Fibroblast of lung (primary cell): Measurements from ENCODE around the gene OIP5. TPM values are rescaled to one million over a fixed set of nuclear protein-coding genes. Genes with fewer than 3 reads are reported as not detected.
A peak's percentile ranks its signal among the peaks of the same experiment; 100 is the strongest.

Experiments used
- DNase-seq, 2 donors: peaks; one replicate each; pipeline versions ENCODE4 v3.0.0 to v3.0.0-alpha.2; 2010; ENCODE audit warnings: low read depth in 2 of 2
- H2AFZ ChIP-seq: 2 replicates; pipeline ENCODE4 v1.5.1; 2012; ENCODE audit warnings: low read length, control low read depth, inconsistent platforms
- H3K27ac ChIP-seq: 2 replicates; pipeline ENCODE4 v1.5.1; 2011; ENCODE audit warnings: low read length, control low read depth; ENCODE audit not compliant: insufficient read depth
- H3K27me3 ChIP-seq: 2 replicates; pipeline ENCODE4 v1.5.1; 2011; ENCODE audit warnings: mild to moderate bottlenecking, low read length; ENCODE audit not compliant: control insufficient read depth, insufficient read depth
- H3K36me3 ChIP-seq: 2 replicates; pipeline ENCODE4 v1.5.1; 2011; ENCODE audit warnings: low read length; ENCODE audit not compliant: control insufficient read depth, insufficient read depth
- H3K4me1 ChIP-seq: 2 replicates; pipeline ENCODE4 v1.5.1; 2011; ENCODE audit warnings: low read length; ENCODE audit not compliant: control insufficient read depth, insufficient read depth; ENCODE audit errors: extremely low read depth
- H3K4me2 ChIP-seq: 2 replicates; pipeline ENCODE4 v1.5.1; 2011; ENCODE audit warnings: low read length, control low read depth; ENCODE audit not compliant: insufficient read depth; ENCODE audit errors: extremely low read depth
- H3K4me3 ChIP-seq, 4 experiments: fragments of 200-600 bp in 1 of 4; sonication (generic) in 1 of 4; replicated peaks in 1 of 4; 2 replicates each; pipeline ENCODE4 v1.5.1; 2011 to 2016; ENCODE audit warnings: low read length in 4 of 4, low read depth in 3 of 4, mild to moderate bottlenecking in 3 of 4, control low read depth in 2 of 4, inconsistent platforms in 1 of 4, mixed read lengths in 1 of 4; ENCODE audit not compliant: insufficient read depth in 1 of 4; ENCODE audit errors: control extremely low read depth in 1 of 4
- H3K79me2 ChIP-seq: 2 replicates; pipeline ENCODE4 v1.5.1; 2012; ENCODE audit warnings: mild to moderate bottlenecking, low read length, inconsistent platforms; ENCODE audit not compliant: control insufficient read depth, insufficient read depth
- H3K9ac ChIP-seq: 2 replicates; pipeline ENCODE4 v1.5.1; 2011; ENCODE audit warnings: mild to moderate bottlenecking, low read length, control low read depth; ENCODE audit not compliant: insufficient read depth
- H3K9me3 ChIP-seq: 2 replicates; pipeline ENCODE4 v1.5.1; 2012; ENCODE audit warnings: low read depth, low read length; ENCODE audit not compliant: control insufficient read depth, insufficient read depth
- H4K20me1 ChIP-seq: 2 replicates; pipeline ENCODE4 v1.5.1; 2011; ENCODE audit warnings: low read length; ENCODE audit not compliant: control insufficient read depth, insufficient read depth; ENCODE audit errors: extremely low read depth
- CTCF ChIP-seq, 2 donors: IDR thresholded peaks in 1 of 2; conservative IDR thresholded peaks in 1 of 2; 1 replicate in 1 of 2; 2 replicates in 1 of 2; pipeline ENCODE4 v1.5.1; 2011 to 2012; ENCODE audit warnings: low read length in 2 of 2, control low read depth in 1 of 2, inconsistent platforms in 1 of 2, low read depth in 1 of 2, mild to moderate bottlenecking in 1 of 2
- EZH2 ChIP-seq: IDR thresholded peaks from 2 replicates; pipeline ENCODE4 v1.5.1; 2012; ENCODE audit warnings: low read length, control low read depth, mild to moderate bottlenecking; ENCODE audit errors: missing control alignments
- polyA plus RNA-seq, 2 donors: library from polyadenylated mRNA; depleted of rRNA in 1 of 2; stranded (reverse) in 1 of 2; unstranded in 1 of 2; fragments of >200 nt; gene quantifications; 2 replicates each; pipeline ENCODE4 v1.2.1, GENCODE V29; 2011 to 2012; ENCODE audit warnings: missing spikeins in 1 of 2
- total RNA-seq: library from RNA; depleted of rRNA; stranded (reverse); fragments of >200 nt; gene quantifications from 2 replicates; pipeline ENCODE4 v1.2.1, GENCODE V29; 2014

The OIP5 gene
- total and polyA plus RNA-seq, 2 donors (not counting 1 experiment from before 2014, with no cell fraction given), result 2.0 to 2.4 TPM

GRCh38 chr15:41333026-41333562 is 703 bp upstream of the OIP5 start:
- H3K4me2 ChIP-seq, result peak overlapping the region; percentile 89
- H3K9ac ChIP-seq, result peak overlapping the region; percentile 65
- peak overlapping the region; percentile 71 for H3K27ac ChIP-seq
- H2AFZ ChIP-seq, result peak overlapping the region; percentile 49
- DNase-seq, result no peak
- H3K4me3 ChIP-seq, result peak overlapping the region; percentile 58 to 97 (median 76)
- TF ChIP-seq EZH2 (no peak), CTCF (conservative IDR thresholded peaks at IDR 0.05 in 1 of 2, IDR thresholded peaks at IDR 0.05 in 1 of 2; ENCODE audit: low read depth in 1 of 2, low read length in 2 of 2) (no peak)
- H3K36me3 ChIP-seq, result no peaks in the 10 kb centered on the region
- no peaks in the 10 kb centered on the region for H4K20me1 ChIP-seq
- no peaks in the 10 kb centered on the region for H3K4me1 ChIP-seq
- no peaks in the 10 kb centered on the region for H3K9me3 ChIP-seq
- no peaks in the 10 kb centered on the region for H3K27me3 ChIP-seq
- peaks cover 41% of the 10 kb centered on the region for H3K79me2 ChIP-seq

- peaks cover 29% of the 10 kb centered on the region for H3K79me2 ChIP-seq
- H3K27me3 ChIP-seq, result no peaks in the 10 kb centered on the region
- H3K27ac ChIP-seq, result peak overlapping the region; percentile 66
- H3K36me3 ChIP-seq, result no peaks in the 10 kb centered on the region
- no peaks in the 10 kb centered on the region for H4K20me1 ChIP-seq
- peak in 1 of 2 donors; percentile 59 for DNase-seq
- H3K4me2 ChIP-seq, result peak overlapping the region; percentile 84
- peak overlapping the region; percentile 63 for H3K9ac ChIP-seq
- no peaks in the 10 kb centered on the region for H3K4me1 ChIP-seq
- no peaks in the 10 kb centered on the region for H3K9me3 ChIP-seq
- TF ChIP-seq CTCF (conservative IDR thresholded peaks at IDR 0.05 in 1 of 2, IDR thresholded peaks at IDR 0.05 in 1 of 2; ENCODE audit: low read depth in 1 of 2, low read length in 2 of 2), result peak in 1 of 2 donors; percentile 71
- no peak for TF ChIP-seq EZH2
- H3K4me3 ChIP-seq, result peak overlapping the region; percentile 79 to 99 (median 94)
- H2AFZ ChIP-seq, result peak overlapping the region; percentile 98
Measured at GRCh38 chr15:41331833-41332193, 578 bp downstream of the OIP5 start.

GRCh38 chr15:41331281-41331680 is 1.1 kb downstream of the OIP5 start:
- Histone ChIP-seq H2AFZ (no peak overlapping the region), H3K36me3 (no peaks in the 10 kb centered on the region), H3K9ac (no peak overlapping the region), H4K20me1 (no peaks in the 10 kb centered on the region), H3K9me3 (no peaks in the 10 kb centered on the region), H3K79me2 (peaks cover 24% of the 10 kb centered on the region), H3K4me1 (no peaks in the 10 kb centered on the region), H3K4me3 (peak overlapping the region in 3 of 4 experiments; percentile 79 to 99 (median 91)), H3K27ac (no peak overlapping the region), H3K27me3 (no peaks in the 10 kb centered on the region), H3K4me2 (peak overlapping the region; percentile 84)
- TF ChIP-seq EZH2 (no peak), CTCF (conservative IDR thresholded peaks at IDR 0.05 in 1 of 2, IDR thresholded peaks at IDR 0.05 in 1 of 2; ENCODE audit: low read depth in 1 of 2, low read length in 2 of 2) (no peak)
- no peak for DNase-seq
